Right atrium auricular region (tissue), 2 donors: ENCODE measurements around the gene ACBD3. TPM values are rescaled to one million over a fixed set of nuclear protein-coding genes. Genes with fewer than 3 reads are reported as not detected.

Experiments
- DNase-seq: peaks from one replicate; pipeline ENCODE4 v3.0.0-alpha.2; 2019; ENCODE audit warnings: low spot score
- H3K27ac ChIP-seq, 2 donors: fragments of 200-600 bp; sonication (generic); 1 replicate in 1 of 2; 2 replicates in 1 of 2; pipeline ENCODE4 v1.5.1; 2016 to 2019
- H3K27me3 ChIP-seq, 2 donors: fragments of 200-600 bp; sonication (generic); one replicate each; pipeline versions ENCODE4 v1.5.1 to v1.6.0; 2017 to 2019
- H3K36me3 ChIP-seq: fragments of 200-600 bp; sonication (generic); one replicate; pipeline ENCODE4 v1.5.1; 2016
- H3K4me1 ChIP-seq, 2 donors: fragments of 200-600 bp; sonication (generic); one replicate each; pipeline versions ENCODE4 v1.5.1 to v1.6.0; 2017 to 2019
- H3K4me3 ChIP-seq, 2 donors: fragments of 200-600 bp; sonication (generic); 1 replicate in 1 of 2; 2 replicates in 1 of 2; pipeline ENCODE4 v1.5.1; 2017 to 2019; ENCODE audit warnings: mild to moderate bottlenecking in 1 of 2, moderate library complexity in 1 of 2
- H3K9me3 ChIP-seq, 2 donors: fragments of 200-600 bp; sonication (generic); one replicate each; pipeline ENCODE4 v1.5.1; 2019
- CTCF ChIP-seq, 2 donors: fragments of 200-600 bp; sonication (generic); IDR thresholded peaks; one replicate each; pipeline ENCODE4 v1.5.1; 2019; ENCODE audit warnings: antibody characterized with exemption in 2 of 2
- total RNA-seq, 2 donors: library from RNA; depleted of rRNA; stranded (reverse); fragments of >200 nt; gene quantifications; one replicate each; pipeline ENCODE4 v1.1.0, GENCODE V29; 2016

ACBD3 gene
- total RNA-seq, 2 donors from 2014 or later = 32.9 to 48.8 TPM

GRCh38 chr1:226149806-226150205 is 36.7 kb downstream of the ACBD3 start:
- Histone ChIP-seq H3K4me3 (no peak overlapping the region), H3K36me3 (peaks cover 74% of the 10 kb centered on the region), H3K4me1 (no peaks in the 10 kb centered on the region), H3K27me3 (no peaks in the 10 kb centered on the region), H3K9me3 (no peaks in the 10 kb centered on the region), H3K27ac (no peak overlapping the region)
- no peak for DNase-seq
- TF ChIP-seq CTCF (IDR thresholded peaks at IDR 0.05) = no peak

GRCh38 chr1:226148121-226148648 is 38.4 kb downstream of the ACBD3 start:
- H3K27ac ChIP-seq = no peak overlapping the region
- peaks cover 70% of the 10 kb centered on the region for H3K36me3 ChIP-seq
- no peak for DNase-seq
- H3K27me3 ChIP-seq = no peaks in the 10 kb centered on the region
- TF ChIP-seq CTCF (IDR thresholded peaks at IDR 0.05) = no peak
- H3K4me1 ChIP-seq = no peaks in the 10 kb centered on the region
- no peak overlapping the region for H3K4me3 ChIP-seq
- H3K9me3 ChIP-seq = no peaks in the 10 kb centered on the region

GRCh38 chr1:226144045-226144444 is 42.5 kb downstream of the ACBD3 start:
- Histone ChIP-seq H3K27me3 (no peaks in the 10 kb centered on the region), H3K4me1 (no peaks in the 10 kb centered on the region), H3K36me3 (peaks cover 37% of the 10 kb centered on the region), H3K9me3 (no peaks in the 10 kb centered on the region), H3K4me3 (no peak overlapping the region), H3K27ac (no peak overlapping the region)
- no peak for DNase-seq
- no peak for TF ChIP-seq CTCF (IDR thresholded peaks at IDR 0.05)

- H3K27ac ChIP-seq = no peak overlapping the region
- no peak for TF ChIP-seq CTCF (IDR thresholded peaks at IDR 0.05)
- H3K27me3 ChIP-seq = no peaks in the 10 kb centered on the region
- no peak overlapping the region for H3K4me3 ChIP-seq
- H3K36me3 ChIP-seq = no peaks in the 10 kb centered on the region
- H3K9me3 ChIP-seq = no peaks in the 10 kb centered on the region
- DNase-seq = no peak
- peaks cover 0 to 16% of the 10 kb centered on the region in 2 donors for H3K4me1 ChIP-seq
Measured at GRCh38 chr1:226135709-226136108, 50.8 kb downstream of the ACBD3 start.

- Histone ChIP-seq H3K27me3 (no peaks in the 10 kb centered on the region), H3K4me1 (peaks cover 0 to 16% of the 10 kb centered on the region in 2 donors), H3K4me3 (no peak overlapping the region), H3K9me3 (no peaks in the 10 kb centered on the region), H3K36me3 (no peaks in the 10 kb centered on the region), H3K27ac (no peak overlapping the region)
- DNase-seq = no peak
- TF ChIP-seq CTCF (IDR thresholded peaks at IDR 0.05) = no peak
Measured at GRCh38 chr1:226135059-226135651, 51.4 kb downstream of the ACBD3 start.
